GM19395 (cell line): ENCODE data around the gene TRAPPC12.
"Not testable (repeated sequence)": the region's sequence is repeated elsewhere in the genome, so short reads cannot be mapped to it uniquely, and the experiment has no call there.

ENCODE experiments used
- ATAC-seq: cut with Tn5 transposase; IDR thresholded peaks from one replicate; pipeline ENCODE4 v1.9.1; 2021; ENCODE audit warnings: mild to moderate bottlenecking, moderate library complexity; ENCODE audit not compliant: unreplicated experiment

The TRAPPC12 gene

GRCh38 chr2:3451926-3452671 is 72.6 kb downstream of the TRAPPC12 start:
- no peak for ATAC-seq

DNA sequence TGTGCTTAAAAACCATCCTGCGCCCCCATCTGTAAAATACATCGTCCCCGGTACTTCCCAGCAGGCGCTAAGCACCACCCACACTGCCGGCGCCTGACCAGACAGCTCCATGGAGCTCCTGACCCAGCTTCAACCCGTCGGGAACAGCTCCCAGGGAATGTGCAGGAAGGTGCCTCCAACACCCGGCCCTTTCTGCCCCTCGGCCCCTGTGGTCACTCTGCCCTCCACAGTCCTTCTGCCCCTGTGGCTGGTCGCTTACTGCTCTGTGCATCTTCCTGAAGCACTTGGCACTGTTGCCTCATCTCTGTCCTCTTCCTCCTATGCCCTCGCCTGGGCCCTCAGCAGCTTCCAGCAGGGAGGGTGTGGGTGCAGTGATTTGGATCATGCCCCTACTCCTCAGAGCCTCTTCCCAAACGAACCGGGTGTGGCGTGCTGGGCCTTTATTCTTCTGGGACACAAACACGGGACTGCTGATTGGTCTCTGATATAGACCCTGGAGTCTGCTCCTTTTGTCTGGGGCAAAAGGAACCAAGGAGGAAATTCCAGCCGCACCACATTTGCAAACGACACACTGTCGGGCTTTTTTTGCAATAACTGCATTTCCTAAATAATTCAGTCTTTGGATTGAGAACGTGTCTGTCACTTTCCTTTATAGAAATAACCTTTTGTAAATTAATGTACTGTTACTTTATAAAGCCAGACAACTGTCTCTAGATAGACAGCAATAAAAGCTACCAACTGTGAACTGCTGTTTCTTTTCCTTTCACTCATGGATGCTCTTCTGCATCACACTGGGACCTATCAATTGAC is 73.9 kb downstream of the TRAPPC12 start:
- ATAC-seq: no peak

DNA sequence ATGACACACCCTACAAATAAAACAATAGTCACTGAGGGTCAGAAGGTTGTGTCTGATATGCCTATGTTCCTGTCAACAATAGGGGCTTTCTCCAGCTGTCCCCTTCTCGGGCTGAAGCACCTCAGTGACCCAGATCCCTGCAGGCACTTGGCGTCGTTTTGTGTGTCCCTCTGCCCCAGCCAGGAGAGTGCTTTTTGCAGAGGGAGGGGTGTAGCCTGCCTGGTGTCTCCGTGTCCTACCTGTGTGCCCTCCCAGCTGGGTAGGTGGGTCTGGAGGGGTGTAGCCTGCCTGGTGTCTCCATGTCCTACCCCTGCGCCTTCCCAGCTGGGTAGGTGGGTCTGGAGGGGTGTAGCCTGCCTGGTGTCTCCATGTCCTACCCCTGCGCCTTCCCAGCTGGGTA is 74.5 kb downstream of the TRAPPC12 start:
- not testable (repeated sequence) for ATAC-seq

DNA sequence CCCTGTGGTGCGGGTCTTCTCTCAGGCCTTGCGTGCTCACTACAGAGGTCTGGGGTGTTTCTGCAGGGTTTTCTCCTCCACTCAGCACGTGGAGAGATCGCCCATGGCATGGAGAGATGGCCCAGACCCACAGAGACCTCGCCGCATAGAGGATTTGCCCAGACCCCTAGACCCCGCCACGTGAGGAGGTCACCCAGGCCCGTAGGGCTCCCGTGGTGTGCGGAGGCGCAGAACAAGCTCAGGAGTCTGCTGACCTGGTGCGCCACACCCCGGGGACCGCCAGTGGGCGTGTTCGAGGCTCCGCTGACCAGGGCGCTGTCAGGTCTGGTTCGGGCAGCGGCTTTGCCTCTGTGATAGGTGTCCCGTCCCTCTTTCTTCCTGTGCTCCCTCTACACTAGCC is 75.3 kb downstream of the TRAPPC12 start:
- ATAC-seq: no peak

GRCh38 chr2:3456125-3456524 is 76.6 kb downstream of the TRAPPC12 start:
- ATAC-seq: no peak

DNA sequence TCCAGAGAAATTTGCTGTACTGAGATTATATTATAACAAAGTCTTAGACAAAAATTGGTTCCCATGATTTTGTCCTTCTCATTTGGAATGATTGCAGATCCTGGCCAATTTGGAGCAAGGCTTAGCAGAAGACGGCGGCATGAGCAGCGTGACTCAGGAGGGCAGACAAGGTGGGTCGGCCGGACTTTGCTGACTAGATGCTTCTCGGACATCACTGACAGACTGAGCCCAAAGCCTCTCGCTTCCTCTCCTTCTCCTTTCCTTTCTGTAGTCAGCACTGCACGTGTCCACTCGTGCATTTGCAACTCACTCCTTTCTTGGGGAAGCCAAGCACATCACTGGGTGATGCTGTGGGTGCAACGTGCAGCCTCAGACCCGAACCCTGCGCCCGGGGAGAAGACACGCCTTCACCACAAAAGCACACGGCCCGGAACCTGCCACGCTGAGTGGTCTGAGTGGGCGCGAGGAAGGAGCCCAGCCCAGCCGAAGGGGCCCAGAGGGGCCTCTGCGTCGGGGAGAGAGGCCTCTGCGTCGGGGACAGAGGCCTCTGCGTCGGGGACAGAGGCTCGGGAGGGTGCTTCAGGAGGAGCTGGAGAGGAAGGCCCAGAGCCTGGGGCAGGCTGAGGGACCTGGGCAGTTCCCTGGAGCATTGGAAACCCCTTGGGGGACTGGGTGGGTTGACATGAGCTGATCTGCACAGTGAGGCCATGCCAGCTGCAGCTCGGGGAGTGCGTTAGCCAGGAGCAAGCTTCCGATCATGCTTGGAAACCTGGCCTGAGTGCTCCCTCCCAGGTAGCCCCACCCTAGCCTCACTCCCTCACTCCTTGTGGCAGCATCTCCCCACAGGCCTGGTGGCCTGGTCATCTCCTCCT is 78.3 kb downstream of the TRAPPC12 start:
- no peak for ATAC-seq

DNA sequence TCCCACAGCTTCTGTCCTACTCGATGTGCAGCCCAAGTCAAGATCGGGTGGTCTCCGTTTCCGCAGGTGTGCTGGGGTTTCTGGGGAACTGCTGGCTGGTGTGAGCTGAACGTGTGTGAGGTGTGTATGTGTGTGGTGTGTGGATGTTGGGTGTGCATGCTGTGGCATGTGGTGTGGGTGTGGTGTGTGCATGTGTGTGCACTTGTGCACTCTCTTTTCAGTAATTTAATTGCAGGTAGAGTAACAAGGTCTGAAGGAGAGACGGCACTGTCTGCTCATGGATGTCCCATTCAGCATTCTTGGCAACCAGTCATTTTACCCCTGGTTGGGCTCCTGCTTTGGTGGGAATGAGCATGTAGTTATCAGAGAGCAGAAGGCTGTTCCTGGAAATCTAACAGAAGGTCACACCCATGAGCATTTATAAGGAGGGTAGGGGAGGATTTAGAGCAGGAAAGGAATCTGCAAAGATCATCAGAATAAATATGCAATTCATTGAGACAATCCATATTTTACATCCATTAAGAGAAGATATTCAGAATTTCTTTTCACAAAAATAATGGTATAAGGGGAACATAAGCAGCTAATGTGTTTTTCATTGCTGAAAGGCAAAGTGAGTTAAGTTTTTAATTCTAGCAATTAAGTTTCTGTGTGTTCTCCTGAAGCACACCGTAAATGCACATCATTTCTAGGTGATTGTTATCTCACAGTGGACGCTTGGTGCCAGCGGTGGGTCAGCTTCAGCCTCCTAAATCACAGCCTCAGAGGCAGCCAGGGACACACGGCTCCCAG is 79.1 kb downstream of the TRAPPC12 start:
- ATAC-seq: no peak

DNA sequence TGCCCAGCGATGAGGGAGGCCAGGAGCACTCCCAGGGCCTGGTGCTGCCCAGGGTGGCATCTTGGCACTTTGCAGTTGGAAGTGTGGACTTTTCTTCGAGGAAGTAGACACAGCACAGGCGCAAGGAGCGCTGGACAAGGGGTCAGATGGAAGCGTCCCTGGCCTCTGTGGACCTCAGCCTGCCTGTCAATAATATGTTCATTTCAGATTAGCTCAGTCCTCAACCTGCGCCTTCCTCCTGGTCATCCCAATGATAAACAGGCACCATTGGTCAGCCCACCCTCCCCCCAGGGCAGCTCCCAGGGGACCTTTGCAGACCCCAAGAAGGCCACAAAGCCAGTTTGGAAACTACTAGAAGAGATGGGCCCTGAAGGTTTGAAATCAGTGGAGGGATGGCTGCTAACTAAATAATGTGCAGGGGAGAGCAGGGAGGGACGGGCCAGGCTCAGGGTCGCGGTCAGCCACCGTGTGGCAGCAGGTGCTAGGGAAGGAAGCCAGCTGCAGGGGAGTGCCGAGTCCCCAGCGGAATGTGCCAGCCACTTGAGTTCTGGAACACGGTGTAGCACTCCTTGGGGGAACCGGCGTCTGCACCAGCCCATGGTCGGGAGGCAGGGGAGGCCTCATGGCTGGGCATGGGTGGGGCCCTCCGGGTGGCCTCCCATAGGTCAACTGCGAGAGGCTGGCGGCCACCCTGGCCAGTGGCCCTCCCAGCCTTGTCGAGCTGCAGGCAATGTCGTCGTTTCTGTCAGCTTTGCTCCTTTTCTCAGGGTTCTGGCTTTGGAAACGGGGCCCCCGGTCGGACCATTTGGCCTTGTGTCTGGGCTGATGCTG is 79.9 kb downstream of the TRAPPC12 start:
- ATAC-seq: no peak

- ATAC-seq: no peak
Observed at GRCh38 chr2:3460156-3460555, 80.7 kb downstream of the TRAPPC12 start.

DNA sequence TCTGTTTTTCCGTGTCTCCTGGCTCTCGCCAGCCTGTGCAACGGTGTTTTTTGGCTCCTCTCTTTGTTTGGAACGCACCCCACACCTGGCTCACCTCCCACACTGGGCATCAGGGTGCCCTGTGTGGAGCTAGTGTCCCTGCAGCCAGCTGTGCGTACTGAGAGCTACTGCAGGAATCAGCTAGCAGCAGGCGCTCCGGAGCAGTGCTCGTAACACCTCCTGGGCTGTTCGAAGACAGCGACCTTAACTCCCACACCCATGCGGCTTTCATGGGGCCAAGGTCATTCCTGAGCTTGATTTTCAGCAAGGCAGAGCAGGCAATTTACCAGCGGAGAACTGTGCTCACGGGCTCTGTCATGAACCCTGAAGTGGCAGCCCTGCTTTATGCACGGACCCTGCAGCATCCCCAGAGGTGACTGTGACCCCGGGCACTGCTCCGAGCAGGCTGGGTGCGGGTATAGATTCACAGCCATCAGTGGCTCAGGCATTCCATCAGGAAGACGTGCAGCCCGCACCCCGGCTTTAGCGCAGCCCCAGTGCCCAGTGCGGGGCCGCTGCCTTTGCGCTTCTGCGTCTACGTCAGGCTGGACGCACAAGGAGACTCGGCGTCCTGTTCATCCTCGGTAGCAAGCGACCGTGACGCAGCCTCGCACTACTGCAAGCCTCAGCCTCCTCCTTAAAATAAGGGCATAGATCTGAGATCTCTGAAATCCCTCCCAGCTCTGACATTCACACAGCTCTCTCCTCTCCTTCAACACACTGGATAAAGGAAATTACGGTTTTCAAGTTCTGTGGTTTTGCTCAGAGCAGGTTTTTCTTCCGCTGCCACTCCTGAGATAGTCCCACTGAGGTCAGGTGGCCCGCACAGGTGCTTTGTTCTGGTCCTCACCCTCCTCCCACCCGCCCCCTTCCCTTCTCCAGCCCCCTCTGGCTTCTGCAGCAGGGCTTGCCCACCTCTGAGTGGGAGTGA is 81.6 kb downstream of the TRAPPC12 start:
- ATAC-seq: peak; percentile 14

DNA sequence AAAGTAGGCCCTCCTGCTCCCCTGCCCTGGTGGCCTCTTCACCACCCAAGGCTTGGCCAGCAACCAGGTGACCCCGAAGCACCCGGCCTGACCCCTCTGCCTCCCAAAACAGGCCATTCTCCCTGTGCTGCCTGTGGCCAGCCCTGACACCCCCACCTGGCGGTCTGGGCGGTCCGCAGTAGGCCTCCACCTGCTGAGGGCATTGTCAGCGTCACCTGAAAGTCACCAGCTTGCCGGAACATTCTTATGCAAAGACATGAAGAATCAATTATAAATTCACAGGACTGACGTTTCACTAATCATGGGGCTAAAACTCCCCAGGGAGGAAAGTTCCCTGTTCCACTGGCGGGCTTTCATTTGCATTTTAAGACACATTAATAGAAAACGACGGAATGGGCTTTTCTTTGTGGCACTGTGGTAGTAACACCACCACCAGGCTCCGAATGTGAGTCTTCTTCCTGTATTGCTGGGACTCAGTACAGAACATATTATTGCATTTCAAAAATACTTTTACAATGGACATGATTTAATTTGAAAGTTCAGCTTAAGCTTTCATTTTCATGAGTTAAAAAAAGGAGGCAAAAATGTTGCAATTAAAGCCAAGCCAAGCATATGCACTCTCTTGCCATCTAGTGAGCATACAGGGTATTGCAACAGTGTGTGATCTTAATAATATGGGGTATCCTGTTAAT is 82.5 kb downstream of the TRAPPC12 start:
- peak; percentile 76 for ATAC-seq

DNA sequence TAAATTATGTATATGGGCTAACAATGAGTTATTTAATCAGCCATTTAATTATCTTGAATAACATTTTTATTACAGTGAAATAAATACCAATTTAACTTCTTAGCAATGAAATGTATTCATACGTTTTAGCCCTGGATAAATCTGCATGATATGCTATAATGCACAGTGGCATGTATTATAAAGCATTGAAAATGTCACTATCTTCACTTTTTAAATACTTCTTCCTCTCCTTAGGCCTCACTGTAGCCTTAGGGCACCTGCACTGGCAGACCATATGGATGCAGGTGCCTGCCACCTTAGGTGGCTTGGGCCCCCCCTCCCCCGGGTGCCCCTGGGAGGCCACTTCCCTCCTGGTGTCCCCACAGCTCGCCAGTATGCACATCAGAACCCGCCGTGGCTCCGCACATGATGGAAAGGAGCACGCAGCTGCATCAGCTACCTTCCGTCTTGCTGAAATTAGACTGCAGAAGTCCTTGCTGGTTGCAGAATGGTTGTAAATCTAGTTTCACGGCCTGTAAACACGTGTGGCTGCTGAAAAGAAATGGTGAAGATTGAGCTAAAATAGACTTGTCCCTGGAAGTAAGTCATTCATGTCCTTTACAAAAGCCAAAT is 83.1 kb downstream of the TRAPPC12 start:
- peak; percentile 13 for ATAC-seq

DNA sequence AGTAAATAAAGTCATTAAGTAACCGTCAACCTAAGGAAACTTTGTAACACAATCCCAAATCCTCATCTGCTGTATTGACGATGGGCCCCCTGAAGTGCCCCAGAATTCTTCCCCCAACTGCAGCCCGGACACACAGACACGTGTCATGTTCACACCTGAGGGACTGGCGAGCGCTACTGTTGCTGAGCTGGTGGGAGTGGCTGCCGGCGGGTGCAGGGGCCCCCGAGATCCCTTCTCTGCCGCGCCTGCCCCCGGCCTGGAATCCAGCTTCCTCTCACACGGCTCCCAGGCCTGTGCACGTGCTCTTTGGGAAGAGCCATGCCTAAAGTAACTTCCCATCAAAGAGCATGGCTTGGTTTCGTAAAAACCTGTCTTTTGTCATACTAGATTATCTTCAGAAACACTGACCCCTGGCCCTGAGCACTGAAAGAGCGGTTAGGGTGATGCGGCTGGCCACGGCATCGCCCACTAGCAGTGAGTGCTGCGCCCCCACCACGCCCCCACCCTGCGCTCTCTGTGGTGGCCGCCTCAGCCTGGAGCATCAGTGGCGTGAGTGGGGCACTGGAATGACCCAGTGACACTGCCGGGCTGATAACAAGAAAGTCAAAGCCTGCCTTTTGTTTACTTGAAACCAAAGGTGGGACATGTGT is 83.8 kb downstream of the TRAPPC12 start:
- no peak for ATAC-seq

DNA sequence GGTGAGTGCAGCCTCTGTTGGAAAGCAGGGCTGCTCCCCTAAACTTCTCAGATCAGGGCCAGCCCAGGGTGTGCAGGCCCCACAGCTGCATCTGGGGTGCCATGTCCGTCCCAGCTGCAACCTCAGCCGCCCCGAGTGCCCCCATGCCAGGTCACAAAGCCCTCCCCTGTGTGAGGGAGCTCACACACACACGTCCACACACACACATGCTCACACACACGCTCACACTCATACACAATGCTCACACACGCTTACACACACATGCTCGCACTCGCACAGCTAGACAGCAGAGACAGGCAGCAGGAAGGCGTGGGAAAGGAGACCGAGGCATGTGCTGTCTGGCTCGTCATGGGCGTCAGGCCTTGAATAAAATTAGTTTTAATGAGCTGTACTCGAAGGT is 84.5 kb downstream of the TRAPPC12 start:
- ATAC-seq: no peak

- ATAC-seq: no peak
Observed at GRCh38 chr2:3464401-3465005, 85.0 kb downstream of the TRAPPC12 start.

- ATAC-seq: no peak
Observed at GRCh38 chr2:3465328-3465727, 85.8 kb downstream of the TRAPPC12 start.
